Activated B cell treated with CpG ODN at 0.5 μM for 24 hours (primary cell): ENCODE results near the gene CNTNAP5. TPM values are rescaled to one million over a fixed set of nuclear protein-coding genes. Genes with fewer than 3 reads are reported as not detected.

Experiments used
- ATAC-seq: fragments of 200-7000 bp; cut with Tn5 transposase; one replicate; pipeline ENCODE4 v1.10.0; 2021; ENCODE audit warnings: low read depth, mild to moderate bottlenecking, moderate library complexity
- CTCF ChIA-PET: fragments of 350-600 bp; sonication (Branson Sonifier 250); formaldehyde crosslinking; loops from one replicate; lab custom pipeline; 2021; ENCODE audit warnings: antibody characterized with exemption; lab: Charles Lee
- POLR2A ChIA-PET: fragments of 350-600 bp; sonication (Branson Sonifier 250); formaldehyde crosslinking; loops from one replicate; lab custom pipeline; 2021; ENCODE audit warnings: antibody characterized with exemption; lab: Charles Lee
- DNase-seq: peaks from one replicate; pipeline ENCODE4 v3.0.0; 2022
- H3K27ac Mint-ChIP-seq: one replicate; pipeline ENCODE4 v1.8.0; 2020; ENCODE audit warnings: mixed read lengths
- H3K27me3 Mint-ChIP-seq: one replicate; pipeline ENCODE4 v1.8.0; 2021; ENCODE audit warnings: mixed read lengths
- H3K36me3 Mint-ChIP-seq: one replicate; pipeline ENCODE4 v1.8.0; 2021; ENCODE audit warnings: low read depth, mixed read lengths
- H3K4me1 Mint-ChIP-seq: one replicate; pipeline ENCODE4 v1.8.0; 2021; ENCODE audit warnings: mixed read lengths
- H3K4me3 Mint-ChIP-seq: one replicate; pipeline ENCODE4 v1.8.0; 2020; ENCODE audit warnings: mild to moderate bottlenecking, mixed read lengths
- H3K9me3 Mint-ChIP-seq: one replicate; pipeline ENCODE4 v1.8.0; 2020; ENCODE audit warnings: mixed read lengths
- intact Hi-C: fragments of 100-400 bp; cut with micrococcal nuclease; formaldehyde crosslinking; loops from one replicate; pipeline ENCODE4 v1.15.1; 2024
- total RNA-seq: library from RNA; stranded (reverse); gene quantifications from 2 replicates; pipeline ENCODE4 v1.2.3, GENCODE V29; 2022
- TF ChIP-seq, protein P1 (sequence below): fragments of 200-600 bp; IDR thresholded peaks from one replicate; pipeline ENCODE4 v1.8.0; 2022; ENCODE audit warnings: antibody characterized with exemption, mild to moderate bottlenecking

CNTNAP5 gene
- total RNA-seq, 1 donor from 2014 or later = not detected

DNA sequence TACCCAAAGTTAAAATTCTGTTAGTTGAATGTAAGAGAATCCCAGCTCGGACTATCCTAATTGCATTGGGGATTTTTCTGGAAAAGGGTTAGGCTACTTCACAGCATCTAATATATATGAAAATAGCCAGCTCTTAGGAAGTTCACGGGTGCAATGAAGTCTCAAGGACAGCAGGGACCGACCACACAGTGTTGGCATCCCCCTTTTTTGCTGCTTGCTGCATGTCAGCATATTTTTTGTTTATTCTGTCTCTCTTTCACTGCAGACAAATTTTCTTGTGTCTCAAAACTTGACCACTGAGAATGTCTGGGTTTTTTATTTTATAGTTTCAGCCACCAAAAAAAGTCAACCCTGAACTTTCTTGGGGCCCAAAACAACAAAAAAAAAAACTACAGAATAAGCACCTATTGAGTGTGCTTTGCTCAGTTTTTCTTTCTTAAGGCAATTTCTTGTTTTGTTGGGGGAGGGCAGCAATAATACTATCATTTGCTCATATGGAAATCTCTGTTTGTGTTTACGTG is 535.6 kb downstream of the CNTNAP5 start:
- POLR2A ChIA-PET = no interaction called here
- no peaks in the 10 kb centered on the region for H3K4me1 Mint-ChIP-seq
- no peaks in the 10 kb centered on the region for H3K36me3 Mint-ChIP-seq
- H3K27ac Mint-ChIP-seq = no peak overlapping the region
- DNase-seq = no peak
- H3K4me3 Mint-ChIP-seq = no peak overlapping the region
- H3K27me3 Mint-ChIP-seq = no peaks in the 10 kb centered on the region
- peaks cover 12% of the 10 kb centered on the region for H3K9me3 Mint-ChIP-seq
- TF ChIP-seq, protein P1, sequence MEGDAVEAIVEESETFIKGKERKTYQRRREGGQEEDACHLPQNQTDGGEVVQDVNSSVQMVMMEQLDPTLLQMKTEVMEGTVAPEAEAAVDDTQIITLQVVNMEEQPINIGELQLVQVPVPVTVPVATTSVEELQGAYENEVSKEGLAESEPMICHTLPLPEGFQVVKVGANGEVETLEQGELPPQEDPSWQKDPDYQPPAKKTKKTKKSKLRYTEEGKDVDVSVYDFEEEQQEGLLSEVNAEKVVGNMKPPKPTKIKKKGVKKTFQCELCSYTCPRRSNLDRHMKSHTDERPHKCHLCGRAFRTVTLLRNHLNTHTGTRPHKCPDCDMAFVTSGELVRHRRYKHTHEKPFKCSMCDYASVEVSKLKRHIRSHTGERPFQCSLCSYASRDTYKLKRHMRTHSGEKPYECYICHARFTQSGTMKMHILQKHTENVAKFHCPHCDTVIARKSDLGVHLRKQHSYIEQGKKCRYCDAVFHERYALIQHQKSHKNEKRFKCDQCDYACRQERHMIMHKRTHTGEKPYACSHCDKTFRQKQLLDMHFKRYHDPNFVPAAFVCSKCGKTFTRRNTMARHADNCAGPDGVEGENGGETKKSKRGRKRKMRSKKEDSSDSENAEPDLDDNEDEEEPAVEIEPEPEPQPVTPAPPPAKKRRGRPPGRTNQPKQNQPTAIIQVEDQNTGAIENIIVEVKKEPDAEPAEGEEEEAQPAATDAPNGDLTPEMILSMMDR = no peak
- CTCF ChIA-PET = no interaction called here
- ATAC-seq = no peak
- intact Hi-C loops = no loop called here

DNA sequence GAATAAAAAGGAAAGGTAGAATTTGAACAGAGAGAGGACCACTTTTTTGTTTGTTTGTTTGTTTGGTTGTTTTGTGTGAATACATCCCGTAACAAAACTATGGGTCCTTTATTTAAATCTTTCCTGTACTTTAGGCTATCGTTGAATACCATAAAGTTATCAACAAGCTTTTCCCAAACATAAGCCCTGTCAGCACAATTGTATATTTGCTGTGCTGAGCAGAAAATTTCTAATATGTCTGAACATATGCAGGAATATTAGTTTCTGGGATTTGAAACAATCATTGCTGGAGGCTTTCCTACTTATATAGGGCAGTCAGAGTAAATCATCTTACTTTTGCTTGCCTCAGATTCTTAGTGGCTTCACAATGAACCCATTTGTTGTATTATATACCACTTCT is 536.4 kb downstream of the CNTNAP5 start:
- DNase-seq = no peak
- H3K27me3 Mint-ChIP-seq = no peaks in the 10 kb centered on the region
- H3K4me1 Mint-ChIP-seq = no peaks in the 10 kb centered on the region
- ChIA-PET CTCF (no interaction called here), POLR2A (no interaction called here)
- no peak overlapping the region for H3K4me3 Mint-ChIP-seq
- no peak for ATAC-seq
- TF ChIP-seq, protein P1 = no peak
- peaks cover 10% of the 10 kb centered on the region for H3K9me3 Mint-ChIP-seq
- no peaks in the 10 kb centered on the region for H3K36me3 Mint-ChIP-seq
- intact Hi-C loops = no loop called here
- no peak overlapping the region for H3K27ac Mint-ChIP-seq

DNA sequence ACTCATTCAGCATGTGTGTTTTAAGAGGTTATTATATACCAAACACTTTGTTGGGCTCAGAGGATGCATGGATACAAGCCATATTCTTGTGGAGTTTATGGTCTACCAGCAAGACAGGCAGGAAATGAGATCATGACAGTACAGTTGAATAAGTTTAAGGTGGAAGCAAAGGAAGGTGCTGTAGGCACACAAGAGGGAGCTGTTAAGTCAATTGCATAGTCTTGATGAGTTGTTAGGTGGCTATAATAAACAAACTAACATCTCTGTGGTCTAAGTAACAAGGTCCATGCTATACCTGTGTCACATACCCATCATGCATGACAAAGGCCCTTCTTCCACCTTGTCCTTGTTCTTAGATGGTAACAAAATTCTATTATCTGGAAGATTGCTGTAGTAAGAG is 538.3 kb downstream of the CNTNAP5 start:
- H3K27ac Mint-ChIP-seq = no peak overlapping the region
- no peaks in the 10 kb centered on the region for H3K4me1 Mint-ChIP-seq
- no peaks in the 10 kb centered on the region for H3K27me3 Mint-ChIP-seq
- ChIA-PET CTCF (no interaction called here), POLR2A (no interaction called here)
- H3K4me3 Mint-ChIP-seq = no peak overlapping the region
- ATAC-seq (no peak), DNase-seq (no peak)
- intact Hi-C loops = no loop called here
- peaks cover 14% of the 10 kb centered on the region for H3K9me3 Mint-ChIP-seq
- TF ChIP-seq, protein P1 = no peak
- no peaks in the 10 kb centered on the region for H3K36me3 Mint-ChIP-seq

DNA sequence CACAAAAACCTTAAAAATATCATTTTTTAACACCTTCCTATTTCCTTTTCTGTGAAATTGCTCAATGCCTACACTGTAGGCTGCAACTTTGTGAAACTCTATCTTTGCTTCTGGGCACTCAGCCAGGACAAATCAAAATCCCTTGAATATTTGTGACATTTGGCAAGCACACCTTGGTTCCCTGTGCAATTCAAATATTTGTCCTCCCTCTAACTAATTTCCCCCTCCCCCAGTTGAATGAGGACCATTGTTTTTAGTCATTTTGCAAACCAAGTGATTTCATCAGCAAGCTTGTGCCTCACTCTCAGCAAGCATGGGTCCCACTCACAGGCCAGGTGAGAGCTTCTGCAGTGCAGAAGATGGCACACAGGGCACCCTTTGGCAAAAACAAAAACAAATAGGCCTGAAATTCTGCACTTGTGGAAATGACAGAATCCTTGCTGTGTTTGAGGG is 541.5 kb downstream of the CNTNAP5 start:
- DNase-seq = no peak
- Mint-ChIP-seq H3K36me3 (no peaks in the 10 kb centered on the region), H3K9me3 (peaks cover 19% of the 10 kb centered on the region), H3K4me1 (no peaks in the 10 kb centered on the region), H3K4me3 (no peak overlapping the region), H3K27ac (no peak overlapping the region), H3K27me3 (no peaks in the 10 kb centered on the region)
- ChIA-PET CTCF (no interaction called here), POLR2A (no interaction called here)
- ATAC-seq = no peak
- TF ChIP-seq, protein P1 = no peak
- intact Hi-C loops = no loop called here

DNA sequence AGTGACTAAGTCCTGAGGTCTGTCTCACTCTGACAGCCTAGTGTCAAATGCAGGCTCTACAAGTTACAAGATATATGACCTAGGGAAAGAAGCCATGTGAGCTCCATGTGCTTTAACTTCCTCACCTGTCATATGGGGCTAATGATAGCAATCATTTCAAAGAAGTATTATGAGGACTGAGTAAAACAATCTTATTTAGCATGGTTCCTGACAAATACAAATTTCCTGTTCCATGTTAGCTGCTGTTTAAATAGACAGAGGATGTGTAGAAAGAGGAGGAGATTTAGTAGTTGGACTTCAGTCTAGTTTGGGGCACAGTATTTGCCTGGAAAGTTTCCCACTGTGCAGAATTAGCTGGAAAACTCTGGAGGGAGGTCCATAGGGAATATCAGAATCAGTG is 545.8 kb downstream of the CNTNAP5 start:
- DNase-seq (no peak), ATAC-seq (no peak)
- Mint-ChIP-seq H3K27ac (no peak overlapping the region), H3K4me1 (no peaks in the 10 kb centered on the region), H3K27me3 (no peaks in the 10 kb centered on the region), H3K9me3 (peaks cover 17% of the 10 kb centered on the region), H3K4me3 (no peak overlapping the region), H3K36me3 (no peaks in the 10 kb centered on the region)
- ChIA-PET CTCF (no interaction called here), POLR2A (no interaction called here)
- TF ChIP-seq, protein P1 = no peak
- intact Hi-C loops = no loop called here
